Cardiac fibroblast (primary cell): ENCODE data around the gene PRKG2.

ENCODE experiments used
- DNase-seq, 2 donors: peaks; one replicate each; pipeline versions ENCODE4 v3.0.0 to v3.0.0-alpha.2; 2010; ENCODE audit warnings: low read depth in 2 of 2
- H3K4me3 ChIP-seq, 2 donors: replicated peaks in 1 of 2; 1 replicate in 1 of 2; 2 replicates in 1 of 2; pipeline ENCODE4 v1.5.1; 2011; ENCODE audit warnings: low read depth in 2 of 2, low read length in 2 of 2, mild to moderate bottlenecking in 2 of 2, moderate library complexity in 1 of 2
- CTCF ChIP-seq: IDR thresholded peaks from one replicate; pipeline ENCODE4 v1.5.1; 2011; ENCODE audit warnings: low read depth, mild to moderate bottlenecking, low read length, inconsistent platforms

Gene PRKG2

GRCh38 chr4:81049907-81050306 is 165.1 kb downstream of the PRKG2 start:
- TF ChIP-seq CTCF, result no peak
- no peak for DNase-seq
- no peak overlapping the region for H3K4me3 ChIP-seq

- no peak overlapping the region for H3K4me3 ChIP-seq
- TF ChIP-seq CTCF, result no peak
- DNase-seq, result no peak
Measured at GRCh38 chr4:81049330-81049729, 165.7 kb downstream of the PRKG2 start.

GRCh38 chr4:81042578-81043365 is 172.2 kb downstream of the PRKG2 start:
- DNase-seq, result no peak
- H3K4me3 ChIP-seq, result no peak overlapping the region
- TF ChIP-seq CTCF, result no peak

GRCh38 chr4:81040012-81040659 is 174.9 kb downstream of the PRKG2 start:
- peak; percentile 49 for DNase-seq
- no peak overlapping the region for H3K4me3 ChIP-seq
- TF ChIP-seq CTCF, result peak; percentile 56

DNA sequence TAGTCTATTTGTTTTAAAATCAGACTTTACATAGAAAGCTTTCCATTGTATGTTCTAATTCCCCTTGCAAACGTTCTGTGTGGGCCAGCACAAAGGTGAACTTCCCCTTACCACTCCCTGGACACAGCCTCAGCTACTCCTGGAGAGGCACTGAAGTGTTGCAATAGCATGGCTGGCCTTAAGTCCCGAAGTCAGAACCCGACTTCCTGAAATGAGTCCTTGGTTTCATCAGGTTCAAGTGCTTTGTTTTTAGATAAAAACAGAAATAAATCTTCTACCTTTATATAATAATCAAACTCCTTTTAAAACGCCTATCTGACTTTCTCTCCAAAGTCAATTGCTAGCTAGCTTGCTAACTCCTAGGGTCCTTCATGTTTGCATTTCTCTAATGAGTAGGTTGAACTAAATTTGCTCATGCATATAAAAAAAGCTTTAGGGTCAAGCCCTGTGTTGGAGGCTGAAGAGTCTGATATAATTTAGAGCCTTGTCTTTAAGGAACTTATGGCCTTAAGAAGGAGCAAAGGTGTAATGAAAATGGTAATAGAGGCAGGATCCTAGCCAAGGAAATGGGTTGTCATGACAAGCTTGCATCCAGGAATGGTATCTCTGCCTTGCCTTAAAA is 175.6 kb downstream of the PRKG2 start:
- no peak for TF ChIP-seq CTCF
- peak in 1 of 2 donors; percentile 26 for DNase-seq
- H3K4me3 ChIP-seq, result no peak overlapping the region

GRCh38 chr4:81038636-81039350 is 176.2 kb downstream of the PRKG2 start:
- H3K4me3 ChIP-seq, result no peak overlapping the region
- no peak for TF ChIP-seq CTCF
- DNase-seq, result no peak
